HEK293 (cell line): ENCODE data around the gene ASB16.

ENCODE experiments used
- EGR2 ChIP-seq: fragments of 450-650 bp; formaldehyde crosslinking; IDR thresholded peaks from 2 replicates; pipeline ENCODE4 v1.5.1; 2016; ENCODE audit warnings: low read depth, missing biosample characterization, missing genetic modification characterization
- GLI4 ChIP-seq: fragments of 450-650 bp; formaldehyde crosslinking; IDR thresholded peaks from 2 replicates; pipeline ENCODE4 v1.5.1; 2016; ENCODE audit warnings: missing biosample characterization, missing genetic modification characterization
- GLIS1 ChIP-seq: fragments of 450-650 bp; formaldehyde crosslinking; IDR thresholded peaks from 2 replicates; pipeline ENCODE4 v1.5.1; 2016; ENCODE audit warnings: missing biosample characterization, missing genetic modification characterization
- KLF16 ChIP-seq: fragments of 450-650 bp; formaldehyde crosslinking; IDR thresholded peaks from 2 replicates; pipeline ENCODE4 v1.5.1; 2017; ENCODE audit warnings: missing biosample characterization, missing genetic modification characterization
- TRIM28 ChIP-seq: IDR thresholded peaks from 2 replicates; pipeline ENCODE4 v1.6.1; 2011; ENCODE audit warnings: low read length, control low read depth, borderline replicate concordance
- YY1 ChIP-seq: fragments of 450-650 bp; formaldehyde crosslinking; IDR thresholded peaks from 2 replicates; pipeline ENCODE4 v1.5.1; 2018; ENCODE audit warnings: missing biosample characterization, missing genetic modification characterization
- ZBTB17 ChIP-seq: fragments of 450-650 bp; formaldehyde crosslinking; IDR thresholded peaks from 2 replicates; pipeline ENCODE4 v1.5.1; 2016; ENCODE audit warnings: missing biosample characterization, missing genetic modification characterization
- ZBTB26 ChIP-seq: fragments of 450-650 bp; formaldehyde crosslinking; optimal IDR thresholded peaks from 2 replicates; pipeline ENCODE3; 2016; ENCODE audit warnings: missing biosample characterization, mild to moderate bottlenecking, missing genetic modification characterization
- ZBTB48 ChIP-seq: fragments of 450-650 bp; formaldehyde crosslinking; IDR thresholded peaks from 2 replicates; pipeline ENCODE4 v1.5.1; 2016; ENCODE audit warnings: missing biosample characterization, missing genetic modification characterization
- ZEB2 ChIP-seq: fragments of 450-650 bp; formaldehyde crosslinking; IDR thresholded peaks from 2 replicates; pipeline ENCODE4 v1.5.1; 2016; ENCODE audit warnings: missing biosample characterization, missing genetic modification characterization
- ZNF114 ChIP-seq: fragments of 450-650 bp; formaldehyde crosslinking; IDR thresholded peaks from 2 replicates; pipeline ENCODE4 v1.5.0; 2017; ENCODE audit warnings: missing biosample characterization, missing genetic modification characterization
- ZNF121 ChIP-seq: fragments of 450-650 bp; formaldehyde crosslinking; IDR thresholded peaks from 2 replicates; pipeline ENCODE4 v1.5.1; 2016; ENCODE audit warnings: missing biosample characterization, missing genetic modification characterization
- ZNF133 ChIP-seq: fragments of 450-650 bp; formaldehyde crosslinking; IDR thresholded peaks from 2 replicates; pipeline ENCODE4 v1.5.1; 2016; ENCODE audit warnings: missing biosample characterization, missing genetic modification characterization
- ZNF155 ChIP-seq: fragments of 450-650 bp; formaldehyde crosslinking; IDR thresholded peaks from 2 replicates; pipeline ENCODE4 v1.5.1; 2016; ENCODE audit warnings: missing biosample characterization, missing genetic modification characterization
- ZNF157 ChIP-seq: fragments of 450-650 bp; formaldehyde crosslinking; IDR thresholded peaks from 2 replicates; pipeline ENCODE4 v1.5.1; 2016; ENCODE audit warnings: missing biosample characterization, missing genetic modification characterization
- ZNF184 ChIP-seq: fragments of 450-650 bp; IDR thresholded peaks from 2 replicates; pipeline ENCODE4 v1.5.1; 2018; ENCODE audit warnings: missing biosample characterization, mild to moderate bottlenecking, missing genetic modification characterization
- ZNF211 ChIP-seq: fragments of 450-650 bp; formaldehyde crosslinking; IDR thresholded peaks from 2 replicates; pipeline ENCODE4 v1.5.1; 2016; ENCODE audit warnings: low read depth, missing biosample characterization, missing genetic modification characterization
- ZNF274 ChIP-seq, 2 experiments: fragments of 200-500 bp in 1 of 2; fragments of 450-650 bp in 1 of 2; sonication (Bioruptor generic) in 1 of 2; formaldehyde crosslinking in 1 of 2; IDR thresholded peaks; 2 replicates each; pipeline versions ENCODE4 v1.5.1 to v1.6.1; 2014 to 2016; ENCODE audit warnings: borderline replicate concordance in 1 of 2, inconsistent platforms in 1 of 2, low read length in 1 of 2, missing biosample characterization in 1 of 2, missing genetic modification characterization in 1 of 2
- ZNF335 ChIP-seq: fragments of 450-650 bp; formaldehyde crosslinking; conservative IDR thresholded peaks from 2 replicates; pipeline ENCODE4 v1.5.1; 2016; ENCODE audit warnings: missing biosample characterization, missing genetic modification characterization
- ZNF404 ChIP-seq: fragments of 450-650 bp; formaldehyde crosslinking; IDR thresholded peaks from 2 replicates; pipeline ENCODE4 v1.5.1; 2017; ENCODE audit warnings: missing biosample characterization, missing genetic modification characterization
- ZNF473 ChIP-seq: fragments of 450-650 bp; formaldehyde crosslinking; IDR thresholded peaks from 2 replicates; pipeline ENCODE4 v1.5.1; 2017; ENCODE audit warnings: missing biosample characterization, missing genetic modification characterization
- ZNF521 ChIP-seq: fragments of 450-650 bp; formaldehyde crosslinking; IDR thresholded peaks from 2 replicates; pipeline ENCODE4 v1.5.1; 2017; ENCODE audit warnings: missing biosample characterization, mild to moderate bottlenecking, missing genetic modification characterization
- ZNF560 ChIP-seq: fragments of 450-650 bp; formaldehyde crosslinking; IDR thresholded peaks from 2 replicates; pipeline ENCODE4 v1.5.1; 2017; ENCODE audit warnings: missing biosample characterization, missing genetic modification characterization, borderline replicate concordance
- ZNF600 ChIP-seq: fragments of 450-650 bp; formaldehyde crosslinking; IDR thresholded peaks from 2 replicates; pipeline ENCODE4 v1.5.1; 2016; ENCODE audit warnings: missing biosample characterization, missing genetic modification characterization
- ZNF621 ChIP-seq: fragments of 450-650 bp; formaldehyde crosslinking; IDR thresholded peaks from 2 replicates; pipeline ENCODE4 v1.5.1; 2017; ENCODE audit warnings: missing biosample characterization, missing genetic modification characterization
- ZNF677 ChIP-seq: fragments of 450-650 bp; IDR thresholded peaks from 2 replicates; pipeline ENCODE4 v1.5.0; 2018; ENCODE audit warnings: missing biosample characterization, mild to moderate bottlenecking, missing genetic modification characterization, moderate library complexity
- ZNF843 ChIP-seq: fragments of 450-650 bp; formaldehyde crosslinking; IDR thresholded peaks from 2 replicates; pipeline ENCODE4 v1.5.1; 2016; ENCODE audit warnings: missing biosample characterization, missing genetic modification characterization
- TF ChIP-seq, protein P1 (sequence below): fragments of 450-650 bp; formaldehyde crosslinking; IDR thresholded peaks from 2 replicates; pipeline ENCODE4 v1.5.1; 2017; ENCODE audit warnings: missing biosample characterization, missing genetic modification characterization
- TF ChIP-seq, protein P2 (sequence below): fragments of 450-650 bp; formaldehyde crosslinking; IDR thresholded peaks from 2 replicates; pipeline ENCODE4 v1.5.1; 2016; ENCODE audit warnings: missing biosample characterization, missing genetic modification characterization
- TF ChIP-seq, protein P3 (sequence below): fragments of 450-650 bp; formaldehyde crosslinking; IDR thresholded peaks from 2 replicates; pipeline ENCODE4 v1.5.1; 2016; ENCODE audit warnings: missing biosample characterization, missing genetic modification characterization
- TF ChIP-seq, protein P4 (sequence below): fragments of 450-650 bp; formaldehyde crosslinking; IDR thresholded peaks from 2 replicates; pipeline ENCODE4; 2016; ENCODE audit warnings: missing biosample characterization, missing genetic modification characterization

ASB16 gene

GRCh38 chr17:44124118-44124438 is 46.4 kb upstream of the ASB16 start (continued):
- TF ChIP-seq, protein P1, sequence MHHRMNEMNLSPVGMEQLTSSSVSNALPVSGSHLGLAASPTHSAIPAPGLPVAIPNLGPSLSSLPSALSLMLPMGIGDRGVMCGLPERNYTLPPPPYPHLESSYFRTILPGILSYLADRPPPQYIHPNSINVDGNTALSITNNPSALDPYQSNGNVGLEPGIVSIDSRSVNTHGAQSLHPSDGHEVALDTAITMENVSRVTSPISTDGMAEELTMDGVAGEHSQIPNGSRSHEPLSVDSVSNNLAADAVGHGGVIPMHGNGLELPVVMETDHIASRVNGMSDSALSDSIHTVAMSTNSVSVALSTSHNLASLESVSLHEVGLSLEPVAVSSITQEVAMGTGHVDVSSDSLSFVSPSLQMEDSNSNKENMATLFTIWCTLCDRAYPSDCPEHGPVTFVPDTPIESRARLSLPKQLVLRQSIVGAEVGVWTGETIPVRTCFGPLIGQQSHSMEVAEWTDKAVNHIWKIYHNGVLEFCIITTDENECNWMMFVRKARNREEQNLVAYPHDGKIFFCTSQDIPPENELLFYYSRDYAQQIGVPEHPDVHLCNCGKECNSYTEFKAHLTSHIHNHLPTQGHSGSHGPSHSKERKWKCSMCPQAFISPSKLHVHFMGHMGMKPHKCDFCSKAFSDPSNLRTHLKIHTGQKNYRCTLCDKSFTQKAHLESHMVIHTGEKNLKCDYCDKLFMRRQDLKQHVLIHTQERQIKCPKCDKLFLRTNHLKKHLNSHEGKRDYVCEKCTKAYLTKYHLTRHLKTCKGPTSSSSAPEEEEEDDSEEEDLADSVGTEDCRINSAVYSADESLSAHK (tag by site-specific recombination) = no peak
- TF ChIP-seq ZEB2 (tag by site-specific recombination) (peak; percentile 14; the same call in 1 of the 2 replicates), ZBTB17 (tag by site-specific recombination) (peak; percentile 58), KLF16 (no peak), ZNF274 (IDR thresholded peaks at IDR 0.05; ENCODE audit: low read length) (no peak), ZNF274 (tag by site-specific recombination; IDR thresholded peaks at IDR 0.05; ENCODE audit: borderline replicate concordance) (no peak), ZNF677 (tag by site-specific recombination) (no peak), ZNF560 (tag by site-specific recombination) (no peak), ZNF404 (no peak), ZNF157 (no peak), ZNF114 (tag by site-specific recombination) (no peak), ZNF521 (tag by site-specific recombination) (no peak), ZNF621 (tag by site-specific recombination) (no peak), ZNF184 (tag by site-specific recombination) (0 out of 2 replicates have a peak, but pooled peaks have one; percentile 3), ZNF335 (tag by site-specific recombination) (peak; percentile 72), TRIM28 (0 out of 2 replicates have a peak, but pooled peaks have one; percentile 5), ZNF211 (tag by site-specific recombination) (no peak), ZNF133 (tag by site-specific recombination) (no peak), ZNF843 (tag by site-specific recombination) (0 out of 2 replicates have a peak, but pooled peaks have one; percentile 6), ZBTB48 (tag by site-specific recombination) (peak; percentile 29; the same call in 1 of the 2 replicates), YY1 (tag by site-specific recombination) (no peak), ZNF121 (tag by site-specific recombination) (no peak), ZNF600 (tag by site-specific recombination) (0 out of 2 replicates have a peak, but pooled peaks have one; percentile 54), ZBTB26 (no peak), ZNF473 (tag by site-specific recombination) (no peak), EGR2 (tag by site-specific recombination) (no peak), ZNF155 (tag by site-specific recombination) (no peak), GLIS1 (no peak), GLI4 (tag by site-specific recombination) (no peak)
- TF ChIP-seq, protein P2, sequence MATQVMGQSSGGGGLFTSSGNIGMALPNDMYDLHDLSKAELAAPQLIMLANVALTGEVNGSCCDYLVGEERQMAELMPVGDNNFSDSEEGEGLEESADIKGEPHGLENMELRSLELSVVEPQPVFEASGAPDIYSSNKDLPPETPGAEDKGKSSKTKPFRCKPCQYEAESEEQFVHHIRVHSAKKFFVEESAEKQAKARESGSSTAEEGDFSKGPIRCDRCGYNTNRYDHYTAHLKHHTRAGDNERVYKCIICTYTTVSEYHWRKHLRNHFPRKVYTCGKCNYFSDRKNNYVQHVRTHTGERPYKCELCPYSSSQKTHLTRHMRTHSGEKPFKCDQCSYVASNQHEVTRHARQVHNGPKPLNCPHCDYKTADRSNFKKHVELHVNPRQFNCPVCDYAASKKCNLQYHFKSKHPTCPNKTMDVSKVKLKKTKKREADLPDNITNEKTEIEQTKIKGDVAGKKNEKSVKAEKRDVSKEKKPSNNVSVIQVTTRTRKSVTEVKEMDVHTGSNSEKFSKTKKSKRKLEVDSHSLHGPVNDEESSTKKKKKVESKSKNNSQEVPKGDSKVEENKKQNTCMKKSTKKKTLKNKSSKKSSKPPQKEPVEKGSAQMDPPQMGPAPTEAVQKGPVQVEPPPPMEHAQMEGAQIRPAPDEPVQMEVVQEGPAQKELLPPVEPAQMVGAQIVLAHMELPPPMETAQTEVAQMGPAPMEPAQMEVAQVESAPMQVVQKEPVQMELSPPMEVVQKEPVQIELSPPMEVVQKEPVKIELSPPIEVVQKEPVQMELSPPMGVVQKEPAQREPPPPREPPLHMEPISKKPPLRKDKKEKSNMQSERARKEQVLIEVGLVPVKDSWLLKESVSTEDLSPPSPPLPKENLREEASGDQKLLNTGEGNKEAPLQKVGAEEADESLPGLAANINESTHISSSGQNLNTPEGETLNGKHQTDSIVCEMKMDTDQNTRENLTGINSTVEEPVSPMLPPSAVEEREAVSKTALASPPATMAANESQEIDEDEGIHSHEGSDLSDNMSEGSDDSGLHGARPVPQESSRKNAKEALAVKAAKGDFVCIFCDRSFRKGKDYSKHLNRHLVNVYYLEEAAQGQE (tag by site-specific recombination) = no peak
- TF ChIP-seq, protein P3, sequence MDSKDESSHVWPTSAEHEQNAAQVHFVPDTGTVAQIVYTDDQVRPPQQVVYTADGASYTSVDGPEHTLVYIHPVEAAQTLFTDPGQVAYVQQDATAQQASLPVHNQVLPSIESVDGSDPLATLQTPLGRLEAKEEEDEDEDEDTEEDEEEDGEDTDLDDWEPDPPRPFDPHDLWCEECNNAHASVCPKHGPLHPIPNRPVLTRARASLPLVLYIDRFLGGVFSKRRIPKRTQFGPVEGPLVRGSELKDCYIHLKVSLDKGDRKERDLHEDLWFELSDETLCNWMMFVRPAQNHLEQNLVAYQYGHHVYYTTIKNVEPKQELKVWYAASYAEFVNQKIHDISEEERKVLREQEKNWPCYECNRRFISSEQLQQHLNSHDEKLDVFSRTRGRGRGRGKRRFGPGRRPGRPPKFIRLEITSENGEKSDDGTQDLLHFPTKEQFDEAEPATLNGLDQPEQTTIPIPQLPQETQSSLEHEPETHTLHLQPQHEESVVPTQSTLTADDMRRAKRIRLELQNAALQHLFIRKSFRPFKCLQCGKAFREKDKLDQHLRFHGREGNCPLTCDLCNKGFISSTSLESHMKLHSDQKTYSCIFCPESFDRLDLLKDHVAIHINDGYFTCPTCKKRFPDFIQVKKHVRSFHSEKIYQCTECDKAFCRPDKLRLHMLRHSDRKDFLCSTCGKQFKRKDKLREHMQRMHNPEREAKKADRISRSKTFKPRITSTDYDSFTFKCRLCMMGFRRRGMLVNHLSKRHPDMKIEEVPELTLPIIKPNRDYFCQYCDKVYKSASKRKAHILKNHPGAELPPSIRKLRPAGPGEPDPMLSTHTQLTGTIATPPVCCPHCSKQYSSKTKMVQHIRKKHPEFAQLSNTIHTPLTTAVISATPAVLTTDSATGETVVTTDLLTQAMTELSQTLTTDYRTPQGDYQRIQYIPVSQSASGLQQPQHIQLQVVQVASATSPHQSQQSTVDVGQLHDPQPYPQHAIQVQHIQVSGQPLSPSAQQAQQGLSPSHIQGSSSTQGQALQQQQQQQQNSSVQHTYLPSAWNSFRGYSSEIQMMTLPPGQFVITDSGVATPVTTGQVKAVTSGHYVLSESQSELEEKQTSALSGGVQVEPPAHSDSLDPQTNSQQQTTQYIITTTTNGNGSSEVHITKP (tag by site-specific recombination) = peak; percentile 52; the same call in 1 of the 2 replicates
- TF ChIP-seq, protein P4, sequence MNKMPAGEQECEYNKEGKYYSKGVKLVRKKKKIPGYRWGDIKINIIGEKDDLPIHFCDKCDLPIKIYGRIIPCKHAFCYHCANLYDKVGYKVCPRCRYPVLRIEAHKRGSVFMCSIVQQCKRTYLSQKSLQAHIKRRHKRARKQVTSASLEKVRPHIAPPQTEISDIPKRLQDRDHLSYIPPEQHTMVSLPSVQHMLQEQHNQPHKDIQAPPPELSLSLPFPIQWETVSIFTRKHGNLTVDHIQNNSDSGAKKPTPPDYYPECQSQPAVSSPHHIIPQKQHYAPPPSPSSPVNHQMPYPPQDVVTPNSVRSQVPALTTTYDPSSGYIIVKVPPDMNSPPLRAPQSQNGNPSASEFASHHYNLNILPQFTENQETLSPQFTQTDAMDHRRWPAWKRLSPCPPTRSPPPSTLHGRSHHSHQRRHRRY (tag by site-specific recombination) = no peak
